IMR-90 (cell line): ENCODE data around the gene MARK2. TPM values are rescaled to one million over a fixed set of nuclear protein-coding genes. Genes with fewer than 3 reads are reported as not detected.

ENCODE experiments used
- ATAC-seq: fragments of 200-7000 bp; cut with Tn5 transposase; 2 replicates; pipeline ENCODE4 v1.9.1; 2020; ENCODE audit warnings: low read depth, mild to moderate bottlenecking, moderate library complexity
- BruUV-seq: library from RNA; stranded (reverse); fragments of 400-500 nt; replicated peaks from 2 replicates; lab custom pipeline; 2021; lab: Mats Ljungman, UMichigan
- CTCF ChIA-PET: fragments of 300-600 bp; formaldehyde crosslinking; extraction: SDS; loops from one replicate; lab custom pipeline; 2021; ENCODE audit warnings: antibody characterized with exemption; lab: Yijun Ruan, JAX
- POLR2A ChIA-PET: fragments of 300-600 bp; sonication (Branson Sonifier 250); formaldehyde crosslinking; loops from one replicate; lab custom pipeline; 2022; ENCODE audit warnings: antibody characterized with exemption; ENCODE audit not compliant: unreplicated experiment; lab: Charles Lee
- DNase-seq: peaks from one replicate; pipeline ENCODE4 v3.0.0; 2013
- H2AFZ ChIP-seq: replicated peaks from 2 replicates; pipeline ENCODE3; 2013; ENCODE audit warnings: low read length, mild to moderate bottlenecking; ENCODE audit not compliant: poor library complexity
- H2AK5ac ChIP-seq: 2 replicates; pipeline ENCODE4 v1.6.1; 2013; ENCODE audit warnings: low read depth, low read length, inconsistent platforms
- H2AK9ac ChIP-seq: replicated peaks from 2 replicates; pipeline ENCODE3; 2013; ENCODE audit warnings: mild to moderate bottlenecking, low read depth, low read length, moderate library complexity; ENCODE audit not compliant: poor library complexity
- H2BK120ac ChIP-seq: 2 replicates; pipeline ENCODE4 v1.6.1; 2013; ENCODE audit warnings: low read depth, low read length, inconsistent platforms
- H2BK15ac ChIP-seq: 3 replicates; pipeline ENCODE4 v1.6.1; 2013; ENCODE audit warnings: low read depth, low read length, inconsistent platforms
- H2BK20ac ChIP-seq: 2 replicates; pipeline ENCODE4 v1.6.1; 2013; ENCODE audit warnings: low read depth, mild to moderate bottlenecking, inconsistent platforms, low read length, moderate library complexity
- H2BK5ac ChIP-seq: 2 replicates; pipeline ENCODE4 v1.6.1; 2013; ENCODE audit warnings: mild to moderate bottlenecking, low read depth, low read length, inconsistent platforms; ENCODE audit not compliant: poor library complexity, severe bottlenecking
- H3K14ac ChIP-seq: replicated peaks from 2 replicates; pipeline ENCODE4 v1.6.1; 2013; ENCODE audit warnings: low read depth, low read length, inconsistent platforms
- H3K18ac ChIP-seq: 2 replicates; pipeline ENCODE4 v1.6.1; 2013; ENCODE audit warnings: low read depth, low read length, control low read depth
- H3K23ac ChIP-seq: 2 replicates; pipeline ENCODE4 v1.6.1; 2013; ENCODE audit warnings: low read depth, low read length, inconsistent platforms
- H3K27ac ChIP-seq: 2 replicates; pipeline ENCODE4 v1.5.1; 2013; ENCODE audit warnings: mild to moderate bottlenecking, control low read depth, low read length; ENCODE audit not compliant: insufficient read depth
- H3K27me3 ChIP-seq: 2 replicates; pipeline ENCODE4 v1.6.1; 2013; ENCODE audit warnings: low read length; ENCODE audit not compliant: control insufficient read depth, insufficient read depth
- H3K36me3 ChIP-seq: 2 replicates; pipeline ENCODE4 v1.6.1; 2013; ENCODE audit warnings: low read length, mixed read lengths; ENCODE audit not compliant: control insufficient read depth, insufficient read depth
- H3K4ac ChIP-seq: 2 replicates; pipeline ENCODE4 v1.6.1; 2013; ENCODE audit warnings: low read depth, low read length, inconsistent platforms
- H3K4me1 ChIP-seq: 2 replicates; pipeline ENCODE4 v1.6.1; 2013; ENCODE audit warnings: low read length, mixed read lengths; ENCODE audit not compliant: control insufficient read depth, insufficient read depth
- H3K4me2 ChIP-seq: 2 replicates; pipeline ENCODE4 v1.6.1; 2013; ENCODE audit warnings: low read depth, mild to moderate bottlenecking, control low read depth, low read length, moderate library complexity
- H3K4me3 ChIP-seq: 2 replicates; pipeline ENCODE4 v1.5.1; 2013; ENCODE audit warnings: low read depth, mild to moderate bottlenecking, control low read depth, low read length, moderate library complexity; ENCODE audit not compliant: insufficient read depth
- H3K56ac ChIP-seq: 2 replicates; pipeline ENCODE4 v1.6.1; 2013; ENCODE audit warnings: low read length, inconsistent platforms; ENCODE audit not compliant: insufficient read depth; ENCODE audit errors: extremely low read depth
- H3K79me1 ChIP-seq, 2 experiments: 2 replicates each; pipeline ENCODE4 v1.6.1; 2013; ENCODE audit warnings: low read length in 2 of 2, inconsistent platforms in 1 of 2, low read depth in 1 of 2
- H3K9ac ChIP-seq: 2 replicates; pipeline ENCODE4 v1.6.1; 2013; ENCODE audit warnings: low read depth, low read length, control low read depth
- H3K9me1 ChIP-seq: 2 replicates; pipeline ENCODE4 v1.6.1; 2013; ENCODE audit warnings: low read length, inconsistent platforms; ENCODE audit not compliant: insufficient read depth
- H3K9me3 ChIP-seq: 2 replicates; pipeline ENCODE4 v1.6.1; 2013; ENCODE audit warnings: low read length; ENCODE audit not compliant: control insufficient read depth, insufficient read depth
- H4K20me1 ChIP-seq: 2 replicates; pipeline ENCODE4 v1.6.1; 2013; ENCODE audit warnings: low read length, inconsistent platforms; ENCODE audit not compliant: insufficient read depth
- H4K5ac ChIP-seq: 2 replicates; pipeline ENCODE4 v1.6.1; 2013; ENCODE audit warnings: mild to moderate bottlenecking, low read depth, low read length, control low read depth
- H4K8ac ChIP-seq, 2 experiments: 2 replicates each; pipeline ENCODE4 v1.6.1; 2013; ENCODE audit warnings: low read depth in 2 of 2, low read length in 2 of 2, control low read depth in 1 of 2, inconsistent platforms in 1 of 2
- H4K91ac ChIP-seq: 2 replicates; pipeline ENCODE4 v1.6.1; 2013; ENCODE audit warnings: low read depth, low read length, inconsistent platforms; ENCODE audit not compliant: insufficient read depth
- BHLHE40 ChIP-seq: fragments of 150-350 bp; IDR thresholded peaks from 2 replicates; pipeline ENCODE4 v1.6.1; 2016; ENCODE audit warnings: mild to moderate bottlenecking, low read depth, low read length
- CEBPB ChIP-seq: IDR thresholded peaks from 2 replicates; pipeline ENCODE4 v1.6.1; 2012; ENCODE audit warnings: low read depth, low read length, improper control_type of control experiment
- CHD1 ChIP-seq: IDR thresholded peaks from 2 replicates; pipeline ENCODE4 v1.6.1; 2012; ENCODE audit warnings: low read depth, low read length, improper control_type of control experiment
- FOS ChIP-seq: fragments of 150-350 bp; IDR thresholded peaks from 2 replicates; pipeline ENCODE4 v1.6.1; 2016; ENCODE audit warnings: low read depth, low read length
- MAFK ChIP-seq: IDR thresholded peaks from 2 replicates; pipeline ENCODE4 v1.6.1; 2012; ENCODE audit warnings: low read depth, low read length, improper control_type of control experiment
- MAZ ChIP-seq: IDR thresholded peaks from 2 replicates; pipeline ENCODE4 v1.6.1; 2012; ENCODE audit warnings: low read depth, mild to moderate bottlenecking, low read length, improper control_type of control experiment, moderate library complexity, borderline replicate concordance
- MXI1 ChIP-seq: IDR thresholded peaks from 2 replicates; pipeline ENCODE4 v1.6.1; 2012; ENCODE audit warnings: low read depth, mild to moderate bottlenecking, low read length, moderate library complexity, borderline replicate concordance
- NFE2L2 ChIP-seq: fragments of 150-350 bp; IDR thresholded peaks from 2 replicates; pipeline ENCODE4 v1.6.1; 2016; ENCODE audit warnings: low read depth, mild to moderate bottlenecking, low read length
- POLR2A ChIP-seq: IDR thresholded peaks from 2 replicates; pipeline ENCODE4 v1.6.1; 2012; ENCODE audit warnings: mild to moderate bottlenecking, low read depth, low read length
- RAD21 ChIP-seq: IDR thresholded peaks from 2 replicates; pipeline ENCODE4 v1.6.1; 2012; ENCODE audit warnings: low read length, improper control_type of control experiment
- RCOR1 ChIP-seq: IDR thresholded peaks from 2 replicates; pipeline ENCODE4 v1.6.1; 2012; ENCODE audit warnings: mild to moderate bottlenecking, low read length, improper control_type of control experiment; ENCODE audit not compliant: insufficient replicate concordance
- RFX5 ChIP-seq: IDR thresholded peaks from 2 replicates; pipeline ENCODE4 v1.8.0; 2012; ENCODE audit warnings: low read depth, mild to moderate bottlenecking, low read length, moderate library complexity
- SMC3 ChIP-seq: fragments of 150-350 bp; IDR thresholded peaks from 2 replicates; pipeline ENCODE4 v1.6.1; 2016; ENCODE audit warnings: low read depth, mild to moderate bottlenecking, antibody characterized with exemption, low read length, moderate library complexity
- WGBS, 2 experiments: methylation state at CpG; one replicate each; pipeline versions ENCODE4 v1.1.5 to v1.1.7; 2013; ENCODE audit warnings: missing lambda C conversion rate in 2 of 2; ENCODE audit not compliant: insufficient read length in 1 of 2; ENCODE audit errors: extremely low coverage in 2 of 2; 5-methylcytosine and 5-hydroxymethylcytosine counted together
- dilution Hi-C: fragments of 300-500 bp; cut with HindIII; formaldehyde crosslinking; loops from one replicate; pipeline ENCODE4 v1.14.3; 2018; ENCODE audit warnings: low sequenced_read_pairs; ENCODE audit not compliant: unreplicated experiment
- in situ Hi-C: fragments of 300-500 bp; cut with MboI; formaldehyde crosslinking; loops from 3 replicates; pipeline ENCODE4 v1.14.3; 2019; ENCODE audit warnings: low sequenced_read_pairs, inconsistent platforms, mixed read lengths
- intact Hi-C: fragments of 100-400 bp; cut with micrococcal nuclease; formaldehyde crosslinking; loops from 2 replicates; pipeline ENCODE4 v1.10.0; 2022
- polyA plus RNA-seq, 3 experiments: library from polyadenylated mRNA; depleted of rRNA; stranded (reverse); fragments of >200 nt; gene quantifications; 2 replicates each; pipeline ENCODE4 v1.2.3, GENCODE V29; 2012; ENCODE audit warnings: low replicate concordance in 1 of 3
- total RNA-seq: library from RNA; depleted of rRNA; stranded (reverse); fragments of >200 nt; gene quantifications from 2 replicates; pipeline ENCODE4 v1.2.3, GENCODE V29; 2012
- TF ChIP-seq, protein P1 (sequence below): conservative IDR thresholded peaks from 2 replicates; pipeline ENCODE4 v1.5.1; 2012; ENCODE audit warnings: mild to moderate bottlenecking, low read depth, low read length, improper control_type of control experiment
- TF ChIP-seq, protein P2 (sequence below): fragments of 150-350 bp; IDR thresholded peaks from 2 replicates; pipeline ENCODE4 v1.6.1; 2016; ENCODE audit warnings: low read depth, mild to moderate bottlenecking, low read length, moderate library complexity, borderline replicate concordance
- TF ChIP-seq, protein P3 (sequence below): fragments of 150-350 bp; IDR thresholded peaks from 2 replicates; pipeline ENCODE4 v1.6.1; 2017; ENCODE audit warnings: mild to moderate bottlenecking, antibody characterized with exemption, low read length, low read depth

The MARK2 gene
- total and polyA plus RNA-seq, 2 of the 4 experiments (the other 2 are of a cell fraction), result 6.6 to 17.3 TPM

- POLR2A ChIA-PET, result interaction anchor here (0.6 kb wide), 1 partner anchor 11 kb away, joined by 4 read pairs; no protein-coding TSS in a partner anchor
- in situ Hi-C loops, result no loop called here
These were observed 10.8 kb downstream of the MARK2 start for GRCh38 chr11:63849691-63850090.

More at GRCh38 chr11:63849691-63850090, 10.8 kb downstream of the MARK2 start:
- no peak overlapping the region for H3K4me3 ChIP-seq
- H3K4me2 ChIP-seq, result no peak overlapping the region
- WGBS, 2 experiments, result no CpG with 5 or more reads among the region's 2 CpGs
- no peak overlapping the region for H2AK5ac ChIP-seq
- no peak overlapping the region for H2AK9ac ChIP-seq
- no peak overlapping the region for H2BK15ac ChIP-seq
- BruUV-seq, result no TSS peak
- ATAC-seq (no peak), DNase-seq (no peak)
- H3K4ac ChIP-seq, result no peak overlapping the region
- H4K8ac ChIP-seq, result no peak overlapping the region
- H3K27me3 ChIP-seq, result no peaks in the 10 kb centered on the region
- no peak overlapping the region for H2AFZ ChIP-seq
- H4K20me1 ChIP-seq, result peaks cover 62% of the 10 kb centered on the region
- no peak overlapping the region for H2BK120ac ChIP-seq
- H3K79me1 ChIP-seq, result peaks cover 26 to 76% of the 10 kb centered on the region in 2 experiments
- CTCF ChIA-PET, result interaction anchor here (1.0 kb wide), 1 partner anchor 96 kb away, joined by 3 read pairs; no protein-coding TSS in a partner anchor
- no peak overlapping the region for H3K14ac ChIP-seq
- H2BK20ac ChIP-seq, result no peak overlapping the region
- no peak for TF ChIP-seq FOS
- no peak for TF ChIP-seq RFX5
- no peak for TF ChIP-seq POLR2A
- no peak for TF ChIP-seq CHD1
- TF ChIP-seq, protein P1, sequence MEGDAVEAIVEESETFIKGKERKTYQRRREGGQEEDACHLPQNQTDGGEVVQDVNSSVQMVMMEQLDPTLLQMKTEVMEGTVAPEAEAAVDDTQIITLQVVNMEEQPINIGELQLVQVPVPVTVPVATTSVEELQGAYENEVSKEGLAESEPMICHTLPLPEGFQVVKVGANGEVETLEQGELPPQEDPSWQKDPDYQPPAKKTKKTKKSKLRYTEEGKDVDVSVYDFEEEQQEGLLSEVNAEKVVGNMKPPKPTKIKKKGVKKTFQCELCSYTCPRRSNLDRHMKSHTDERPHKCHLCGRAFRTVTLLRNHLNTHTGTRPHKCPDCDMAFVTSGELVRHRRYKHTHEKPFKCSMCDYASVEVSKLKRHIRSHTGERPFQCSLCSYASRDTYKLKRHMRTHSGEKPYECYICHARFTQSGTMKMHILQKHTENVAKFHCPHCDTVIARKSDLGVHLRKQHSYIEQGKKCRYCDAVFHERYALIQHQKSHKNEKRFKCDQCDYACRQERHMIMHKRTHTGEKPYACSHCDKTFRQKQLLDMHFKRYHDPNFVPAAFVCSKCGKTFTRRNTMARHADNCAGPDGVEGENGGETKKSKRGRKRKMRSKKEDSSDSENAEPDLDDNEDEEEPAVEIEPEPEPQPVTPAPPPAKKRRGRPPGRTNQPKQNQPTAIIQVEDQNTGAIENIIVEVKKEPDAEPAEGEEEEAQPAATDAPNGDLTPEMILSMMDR, result no peak
- no peak for TF ChIP-seq BHLHE40
- TF ChIP-seq RCOR1, result no peak
- no peak for TF ChIP-seq NFE2L2
- no peak for TF ChIP-seq MAZ
- TF ChIP-seq SMC3, result no peak
- TF ChIP-seq, protein P2, sequence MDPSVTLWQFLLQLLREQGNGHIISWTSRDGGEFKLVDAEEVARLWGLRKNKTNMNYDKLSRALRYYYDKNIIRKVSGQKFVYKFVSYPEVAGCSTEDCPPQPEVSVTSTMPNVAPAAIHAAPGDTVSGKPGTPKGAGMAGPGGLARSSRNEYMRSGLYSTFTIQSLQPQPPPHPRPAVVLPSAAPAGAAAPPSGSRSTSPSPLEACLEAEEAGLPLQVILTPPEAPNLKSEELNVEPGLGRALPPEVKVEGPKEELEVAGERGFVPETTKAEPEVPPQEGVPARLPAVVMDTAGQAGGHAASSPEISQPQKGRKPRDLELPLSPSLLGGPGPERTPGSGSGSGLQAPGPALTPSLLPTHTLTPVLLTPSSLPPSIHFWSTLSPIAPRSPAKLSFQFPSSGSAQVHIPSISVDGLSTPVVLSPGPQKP, result no peak
- no peak for TF ChIP-seq MAFK
- no peak for TF ChIP-seq MXI1
- TF ChIP-seq, protein P3, sequence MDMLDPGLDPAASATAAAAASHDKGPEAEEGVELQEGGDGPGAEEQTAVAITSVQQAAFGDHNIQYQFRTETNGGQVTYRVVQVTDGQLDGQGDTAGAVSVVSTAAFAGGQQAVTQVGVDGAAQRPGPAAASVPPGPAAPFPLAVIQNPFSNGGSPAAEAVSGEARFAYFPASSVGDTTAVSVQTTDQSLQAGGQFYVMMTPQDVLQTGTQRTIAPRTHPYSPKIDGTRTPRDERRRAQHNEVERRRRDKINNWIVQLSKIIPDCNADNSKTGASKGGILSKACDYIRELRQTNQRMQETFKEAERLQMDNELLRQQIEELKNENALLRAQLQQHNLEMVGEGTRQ, result no peak
- TF ChIP-seq RAD21, result no peak
- TF ChIP-seq CEBPB, result no peak
- intact Hi-C loops (no loop called here), dilution Hi-C loops (no loop called here)
- H3K56ac ChIP-seq, result no peak overlapping the region
- H2BK5ac ChIP-seq, result no peak overlapping the region
- H3K9me1 ChIP-seq, result peaks cover 24% of the 10 kb centered on the region
- no peak overlapping the region for H4K5ac ChIP-seq
- no peak overlapping the region for H3K9ac ChIP-seq
- H3K4me1 ChIP-seq, result peaks cover 9% of the 10 kb centered on the region
- no peak overlapping the region for H3K18ac ChIP-seq
- no peak overlapping the region for H4K91ac ChIP-seq
- peaks cover 6% of the 10 kb centered on the region for H3K36me3 ChIP-seq
- no peak overlapping the region for H3K27ac ChIP-seq
- no peak overlapping the region for H3K23ac ChIP-seq
- H3K9me3 ChIP-seq, result no peaks in the 10 kb centered on the region
